ENCODE results near the gene CD47.

DNA sequence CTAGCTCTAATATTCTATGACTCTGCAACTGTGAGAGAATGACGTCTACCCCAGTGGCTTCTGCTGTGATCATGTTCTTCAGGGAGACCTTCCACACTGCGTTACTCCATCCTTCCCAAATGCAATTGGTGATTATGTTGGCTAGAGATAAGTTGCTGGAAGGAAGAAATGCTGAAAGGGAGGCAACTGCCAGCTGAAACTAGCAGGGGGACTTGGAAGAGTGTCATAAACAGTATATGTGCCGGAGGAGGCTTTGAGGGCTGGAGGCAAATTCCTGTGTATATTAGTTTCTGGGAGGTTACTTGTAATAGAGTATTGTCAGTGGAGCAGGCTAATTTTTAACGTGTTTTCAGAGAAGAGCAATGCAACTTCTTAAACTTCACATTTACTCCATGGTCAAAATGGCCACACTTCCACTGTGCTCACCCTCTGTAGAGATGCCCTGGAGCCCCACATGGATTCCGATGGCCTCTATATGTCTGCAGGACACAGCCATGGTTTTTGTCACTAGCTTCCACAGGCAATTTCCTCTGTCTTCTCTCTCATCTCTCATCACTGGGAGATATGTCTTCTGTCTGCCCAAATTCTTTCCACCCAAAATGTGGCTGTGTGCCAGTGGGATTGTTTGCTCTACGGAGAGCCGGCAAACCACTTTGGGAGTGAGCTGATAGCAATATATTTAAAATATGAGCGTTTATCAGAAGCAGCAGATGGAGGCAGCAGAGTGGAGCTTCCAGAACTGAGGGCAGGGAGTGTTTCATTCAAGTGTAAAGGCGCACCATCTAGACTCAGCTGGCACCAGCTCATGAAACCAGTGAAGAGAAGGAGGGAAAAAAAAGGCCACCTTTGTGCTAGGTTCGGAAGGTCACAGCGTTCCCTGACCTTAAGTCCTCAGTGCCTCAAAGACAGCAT lies 13.3 kb upstream of the CD47 start:
- TF ChIP-seq CTCF (IDR thresholded peaks at IDR 0.05; ENCODE audit: borderline replicate concordance, extremely low read depth, low read length, poor library complexity, severe bottlenecking) (no peak), EZH2 (IDR thresholded peaks at IDR 0.05; ENCODE audit: borderline replicate concordance, low read depth, low read length, severe bottlenecking) (no peak)

All from DND-41 (cell line).